Body of pancreas (tissue), 4 donors: ENCODE measurements around the gene ADGRL3.

Source experiments
- POLR2A ChIP-seq, 3 donors: fragments of 450-650 bp; IDR thresholded peaks; one replicate each; pipeline ENCODE4 v1.6.1; 2016; ENCODE audit warnings: antibody characterized with exemption in 3 of 3, mild to moderate bottlenecking in 2 of 3
- TF ChIP-seq, protein P1 (sequence below), 7 experiments: fragments of 450-650 bp in 4 of 7; fragments of 200-600 bp in 3 of 7; sonication (generic) in 3 of 7; IDR thresholded peaks; one replicate each; pipeline ENCODE4 v1.5.1; 2016 to 2019; ENCODE audit warnings: antibody characterized with exemption in 7 of 7

GRCh38 chr4:61273233-61273632 lies 73.1 kb downstream of the ADGRL3 start:
- TF ChIP-seq, protein P1, sequence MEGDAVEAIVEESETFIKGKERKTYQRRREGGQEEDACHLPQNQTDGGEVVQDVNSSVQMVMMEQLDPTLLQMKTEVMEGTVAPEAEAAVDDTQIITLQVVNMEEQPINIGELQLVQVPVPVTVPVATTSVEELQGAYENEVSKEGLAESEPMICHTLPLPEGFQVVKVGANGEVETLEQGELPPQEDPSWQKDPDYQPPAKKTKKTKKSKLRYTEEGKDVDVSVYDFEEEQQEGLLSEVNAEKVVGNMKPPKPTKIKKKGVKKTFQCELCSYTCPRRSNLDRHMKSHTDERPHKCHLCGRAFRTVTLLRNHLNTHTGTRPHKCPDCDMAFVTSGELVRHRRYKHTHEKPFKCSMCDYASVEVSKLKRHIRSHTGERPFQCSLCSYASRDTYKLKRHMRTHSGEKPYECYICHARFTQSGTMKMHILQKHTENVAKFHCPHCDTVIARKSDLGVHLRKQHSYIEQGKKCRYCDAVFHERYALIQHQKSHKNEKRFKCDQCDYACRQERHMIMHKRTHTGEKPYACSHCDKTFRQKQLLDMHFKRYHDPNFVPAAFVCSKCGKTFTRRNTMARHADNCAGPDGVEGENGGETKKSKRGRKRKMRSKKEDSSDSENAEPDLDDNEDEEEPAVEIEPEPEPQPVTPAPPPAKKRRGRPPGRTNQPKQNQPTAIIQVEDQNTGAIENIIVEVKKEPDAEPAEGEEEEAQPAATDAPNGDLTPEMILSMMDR (IDR thresholded peaks at IDR 0.05): no peak
- no peak for TF ChIP-seq POLR2A (IDR thresholded peaks at IDR 0.05)
